ENCODE results near the gene INPP5K.

INPP5K gene

GRCh38 chr17:1558401-1558800, 42.0 kb upstream of the INPP5K start:
- ChIA-PET CTCF (interaction anchor here (0.6 to 2.8 kb wide), 3 partner anchors 16 to 33 kb away, joined by 3 to 10 read pairs (median 4); no protein-coding TSS in a partner anchor), POLR2A (interaction anchor here (0.6 kb wide), 1 partner anchor 89 kb away, joined by 3 read pairs; no protein-coding TSS in a partner anchor)
- peaks cover 6% of the 10 kb centered on the region for H3K4me1 ChIP-seq (ENCODE audit: control insufficient read depth, insufficient read depth, low read length)
- no peak overlapping the region for H3K27ac ChIP-seq (ENCODE audit: extremely low read depth, low read depth, low read length)
- no peaks in the 10 kb centered on the region for H3K9me3 ChIP-seq (ENCODE audit: control insufficient read depth, insufficient read depth, low read depth, low read length)
- H3K36me3 ChIP-seq (ENCODE audit: control insufficient read depth in 2 of 2, insufficient read depth in 1 of 2, low read length in 2 of 2) = peaks cover 10 to 54% of the 10 kb centered on the region in 2 experiments; a peak in 2 of 3 replicates
- H3K4me3 ChIP-seq (ENCODE audit: low read depth, low read length) = no peak overlapping the region
- TF ChIP-seq ZNF626 (tag by site-specific recombination; IDR thresholded peaks at IDR 0.05) (no peak), ZNF561 (tag by site-specific recombination; IDR thresholded peaks at IDR 0.05; ENCODE audit: borderline replicate concordance) (no peak), HOXD13 (CRISPR knock-in tag; IDR thresholded peaks at IDR 0.05; ENCODE audit: borderline replicate concordance) (no peak), ZNF350 (tag by site-specific recombination; IDR thresholded peaks at IDR 0.05) (no peak)

GRCh38 chr17:1557355-1558095, 41.1 kb upstream of the INPP5K start:
- Histone ChIP-seq H3K36me3 (ENCODE audit: control insufficient read depth in 2 of 2, insufficient read depth in 1 of 2, low read length in 2 of 2) (peaks cover 10 to 61% of the 10 kb centered on the region in 2 experiments; a peak in 2 of 3 replicates), H3K4me1 (ENCODE audit: control insufficient read depth, insufficient read depth, low read length) (peaks cover 6% of the 10 kb centered on the region), H3K9me3 (ENCODE audit: control insufficient read depth, insufficient read depth, low read depth, low read length) (no peaks in the 10 kb centered on the region), H3K27ac (ENCODE audit: extremely low read depth, low read depth, low read length) (peak overlapping the region; percentile 28; the same call in 1 of the 2 replicates), H3K4me3 (ENCODE audit: low read depth, low read length) (no peak overlapping the region)
- POLR2A ChIA-PET = no interaction called here
- TF ChIP-seq REPIN1 (tag by site-specific recombination; IDR thresholded peaks at IDR 0.05; ENCODE audit: low read depth) = no peak
- no peak for TF ChIP-seq ZNF518A (tag by site-specific recombination; conservative IDR thresholded peaks at IDR 0.05; ENCODE audit: low read depth)
- no peak for TF ChIP-seq ZBTB21 (tag by site-specific recombination; IDR thresholded peaks at IDR 0.05)
- TF ChIP-seq ZNF433 (tag by site-specific recombination; IDR thresholded peaks at IDR 0.05; ENCODE audit: low read depth) = no peak
- TF ChIP-seq ZNF398 (tag by site-specific recombination; IDR thresholded peaks at IDR 0.05) = no peak
- no peak for TF ChIP-seq BCL6B (tag by site-specific recombination; IDR thresholded peaks at IDR 0.05)
- no peak for TF ChIP-seq ZNF221 (tag by site-specific recombination; IDR thresholded peaks at IDR 0.05; ENCODE audit: borderline replicate concordance)
- no peak for TF ChIP-seq OVOL3 (tag by site-specific recombination; IDR thresholded peaks at IDR 0.05)
- TF ChIP-seq ZNF645 (tag by site-specific recombination; IDR thresholded peaks at IDR 0.05) = no peak
- TF ChIP-seq ZNF76 (tag by site-specific recombination; IDR thresholded peaks at IDR 0.05; ENCODE audit: borderline replicate concordance, low read depth) = no peak
- no peak for TF ChIP-seq ZNF211 (tag by site-specific recombination; IDR thresholded peaks at IDR 0.05; ENCODE audit: low read depth)
- no peak for TF ChIP-seq ZNF473 (tag by site-specific recombination; IDR thresholded peaks at IDR 0.05)
- no peak for TF ChIP-seq ZSCAN5A (tag by site-specific recombination; IDR thresholded peaks at IDR 0.05)
- TF ChIP-seq ZNF596 (tag by site-specific recombination; IDR thresholded peaks at IDR 0.05) = no peak
- CTCF ChIA-PET = interaction anchor here (0.6 to 2.8 kb wide), 3 partner anchors 17 to 32 kb away, joined by 3 to 10 read pairs (median 4); no protein-coding TSS in a partner anchor

Data from HEK293 (cell line).